MM.1S (cell line): ENCODE data around the gene KCNMA1.

Experiments used
- DNase-seq: peaks from one replicate; pipeline ENCODE4 v3.0.0-alpha.2; 2015
- H2AFZ ChIP-seq: fragments of 300-600 bp; sonication (generic); 2 replicates; pipeline ENCODE4 v1.6.0; 2016; ENCODE audit warnings: antibody characterized with exemption, low read length
- H3F3A ChIP-seq: fragments of 300-600 bp; sonication (generic); 2 replicates; pipeline ENCODE4 v1.6.1; 2016; ENCODE audit warnings: mild to moderate bottlenecking, antibody characterized with exemption, low read length, moderate library complexity, mixed read lengths; ENCODE audit not compliant: insufficient read depth
- H3K27ac ChIP-seq: fragments of 300-600 bp; sonication (generic); 2 replicates; pipeline ENCODE4 v1.5.1; 2016; ENCODE audit warnings: mild to moderate bottlenecking, low read length
- H3K27me3 ChIP-seq: fragments of 300-600 bp; sonication (generic); replicated peaks from 2 replicates; pipeline ENCODE4 v1.6.0; 2016; ENCODE audit warnings: low read length; ENCODE audit not compliant: insufficient read depth
- H3K36me3 ChIP-seq: fragments of 300-600 bp; sonication (generic); replicated peaks from 2 replicates; pipeline ENCODE4 v1.6.1; 2016; ENCODE audit warnings: mild to moderate bottlenecking, low read length, mixed read lengths; ENCODE audit not compliant: insufficient read depth
- H3K4me1 ChIP-seq: fragments of 300-600 bp; sonication (generic); 2 replicates; pipeline ENCODE4 v1.6.1; 2016; ENCODE audit warnings: low read length, mixed read lengths
- H3K4me2 ChIP-seq: fragments of 300-600 bp; sonication (generic); 2 replicates; pipeline ENCODE4 v1.6.0; 2016; ENCODE audit warnings: low read depth, low read length
- H3K4me3 ChIP-seq: fragments of 300-600 bp; sonication (generic); 2 replicates; pipeline ENCODE4 v1.5.1; 2016; ENCODE audit warnings: low read length, mixed read lengths
- H3K79me2 ChIP-seq: fragments of 300-600 bp; sonication (generic); 2 replicates; pipeline ENCODE4 v1.6.1; 2016; ENCODE audit warnings: mixed run types, low read length, mixed read lengths
- H3K9ac ChIP-seq: fragments of 300-600 bp; sonication (generic); 2 replicates; pipeline ENCODE4 v1.6.1; 2016; ENCODE audit warnings: low read length, mixed read lengths
- H3K9me2 ChIP-seq: fragments of 300-600 bp; sonication (generic); replicated peaks from 2 replicates; pipeline ENCODE4 v1.6.1; 2016; ENCODE audit warnings: mild to moderate bottlenecking, low read length, mixed read lengths; ENCODE audit not compliant: insufficient read depth
- H3K9me3 ChIP-seq: fragments of 300-600 bp; sonication (generic); replicated peaks from 2 replicates; pipeline ENCODE4 v1.6.1; 2016; ENCODE audit warnings: mild to moderate bottlenecking, low read length, mixed read lengths; ENCODE audit not compliant: insufficient read depth
- H4K20me1 ChIP-seq: fragments of 300-600 bp; sonication (generic); 2 replicates; pipeline ENCODE4 v1.6.1; 2016; ENCODE audit warnings: mild to moderate bottlenecking, low read length, moderate library complexity, mixed read lengths; ENCODE audit not compliant: insufficient read depth
- EZH2 ChIP-seq: fragments of 300-600 bp; sonication (generic); optimal IDR thresholded peaks from 2 replicates; pipeline ENCODE3; 2017; ENCODE audit warnings: low read depth, mild to moderate bottlenecking, antibody characterized with exemption, low read length, mixed read lengths
- EZH2phosphoT487 ChIP-seq: fragments of 300-600 bp; sonication (generic); IDR thresholded peaks from 2 replicates; pipeline ENCODE4 v1.6.1; 2018; ENCODE audit warnings: antibody characterized with exemption, low read length
- TF ChIP-seq, protein P1 (sequence below): fragments of 300-600 bp; sonication (generic); IDR thresholded peaks from 2 replicates; pipeline ENCODE4 v1.5.1; 2016; ENCODE audit warnings: antibody characterized with exemption, low read length, mixed read lengths

KCNMA1 gene

DNA sequence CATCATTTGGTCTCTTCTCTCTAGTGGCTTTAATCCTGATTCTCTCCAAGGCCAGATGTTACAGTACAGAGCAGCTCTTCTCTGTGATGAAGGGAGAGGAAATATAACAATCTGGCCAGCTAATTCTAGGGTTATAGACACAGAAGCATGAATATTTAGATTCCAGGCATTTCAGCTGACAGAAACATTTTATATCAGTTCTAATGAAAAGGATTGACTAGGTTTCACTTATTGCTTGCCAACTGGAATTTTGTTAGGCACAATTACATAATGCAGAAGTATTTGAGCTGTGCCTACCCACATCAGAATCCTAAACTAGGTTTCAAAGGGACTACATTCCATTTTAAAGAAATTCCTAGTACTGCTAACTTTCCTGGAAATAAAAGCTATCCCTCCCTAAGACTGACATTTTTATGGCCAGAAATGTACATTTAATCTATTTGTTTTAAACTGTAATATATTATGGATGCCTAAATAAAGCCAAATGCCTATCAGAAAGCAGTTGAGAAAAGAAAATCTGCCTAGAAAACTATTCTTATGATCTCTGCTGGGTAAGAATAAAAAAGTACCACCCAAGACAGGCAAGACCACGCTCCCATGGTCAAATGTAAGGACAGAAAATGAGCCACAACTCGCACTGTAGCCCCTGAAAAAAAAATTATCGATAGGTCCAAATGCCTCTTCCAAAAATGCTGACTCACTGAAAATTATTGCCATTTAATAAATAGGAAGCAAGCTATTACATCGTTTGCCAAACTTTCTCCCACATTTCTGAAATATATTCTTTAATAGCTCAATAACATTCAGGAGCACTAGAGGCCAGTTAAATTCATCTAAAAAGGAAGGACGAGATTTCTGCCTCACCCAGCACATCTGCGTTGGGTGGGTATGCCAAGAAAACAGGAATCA lies 498.1 kb downstream of the KCNMA1 start:
- H3K27ac ChIP-seq = no peak overlapping the region
- H3K9me3 ChIP-seq = no peaks in the 10 kb centered on the region
- TF ChIP-seq, protein P1, sequence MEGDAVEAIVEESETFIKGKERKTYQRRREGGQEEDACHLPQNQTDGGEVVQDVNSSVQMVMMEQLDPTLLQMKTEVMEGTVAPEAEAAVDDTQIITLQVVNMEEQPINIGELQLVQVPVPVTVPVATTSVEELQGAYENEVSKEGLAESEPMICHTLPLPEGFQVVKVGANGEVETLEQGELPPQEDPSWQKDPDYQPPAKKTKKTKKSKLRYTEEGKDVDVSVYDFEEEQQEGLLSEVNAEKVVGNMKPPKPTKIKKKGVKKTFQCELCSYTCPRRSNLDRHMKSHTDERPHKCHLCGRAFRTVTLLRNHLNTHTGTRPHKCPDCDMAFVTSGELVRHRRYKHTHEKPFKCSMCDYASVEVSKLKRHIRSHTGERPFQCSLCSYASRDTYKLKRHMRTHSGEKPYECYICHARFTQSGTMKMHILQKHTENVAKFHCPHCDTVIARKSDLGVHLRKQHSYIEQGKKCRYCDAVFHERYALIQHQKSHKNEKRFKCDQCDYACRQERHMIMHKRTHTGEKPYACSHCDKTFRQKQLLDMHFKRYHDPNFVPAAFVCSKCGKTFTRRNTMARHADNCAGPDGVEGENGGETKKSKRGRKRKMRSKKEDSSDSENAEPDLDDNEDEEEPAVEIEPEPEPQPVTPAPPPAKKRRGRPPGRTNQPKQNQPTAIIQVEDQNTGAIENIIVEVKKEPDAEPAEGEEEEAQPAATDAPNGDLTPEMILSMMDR = no peak
- TF ChIP-seq EZH2phosphoT487 = no peak
- TF ChIP-seq EZH2 = no peak
- DNase-seq = no peak
- H4K20me1 ChIP-seq = no peaks in the 10 kb centered on the region
- no peak overlapping the region for H3K4me3 ChIP-seq
- H2AFZ ChIP-seq = no peak overlapping the region
- no peak overlapping the region for H3K9ac ChIP-seq
- no peak overlapping the region for H3K4me2 ChIP-seq
- H3K9me2 ChIP-seq = no peaks in the 10 kb centered on the region
- no peaks in the 10 kb centered on the region for H3K27me3 ChIP-seq
- H3K4me1 ChIP-seq = no peaks in the 10 kb centered on the region
- H3K36me3 ChIP-seq = no peaks in the 10 kb centered on the region
- H3K79me2 ChIP-seq = no peaks in the 10 kb centered on the region
- no peaks in the 10 kb centered on the region for H3F3A ChIP-seq

- no peaks in the 10 kb centered on the region for H3K79me2 ChIP-seq
- H3K4me3 ChIP-seq = no peak overlapping the region
- H4K20me1 ChIP-seq = no peaks in the 10 kb centered on the region
- no peaks in the 10 kb centered on the region for H3K4me1 ChIP-seq
- H3K9me2 ChIP-seq = no peaks in the 10 kb centered on the region
- no peak overlapping the region for H2AFZ ChIP-seq
- H3K27me3 ChIP-seq = no peaks in the 10 kb centered on the region
- TF ChIP-seq, protein P1 = no peak
- TF ChIP-seq EZH2 = no peak
- no peak for TF ChIP-seq EZH2phosphoT487
- no peak overlapping the region for H3K27ac ChIP-seq
- H3F3A ChIP-seq = no peaks in the 10 kb centered on the region
- no peak for DNase-seq
- no peak overlapping the region for H3K9ac ChIP-seq
- no peaks in the 10 kb centered on the region for H3K36me3 ChIP-seq
- no peak overlapping the region for H3K4me2 ChIP-seq
- H3K9me3 ChIP-seq = no peaks in the 10 kb centered on the region
These were observed 499.1 kb downstream of the KCNMA1 start for GRCh38 chr10:77138541-77138940.

DNA sequence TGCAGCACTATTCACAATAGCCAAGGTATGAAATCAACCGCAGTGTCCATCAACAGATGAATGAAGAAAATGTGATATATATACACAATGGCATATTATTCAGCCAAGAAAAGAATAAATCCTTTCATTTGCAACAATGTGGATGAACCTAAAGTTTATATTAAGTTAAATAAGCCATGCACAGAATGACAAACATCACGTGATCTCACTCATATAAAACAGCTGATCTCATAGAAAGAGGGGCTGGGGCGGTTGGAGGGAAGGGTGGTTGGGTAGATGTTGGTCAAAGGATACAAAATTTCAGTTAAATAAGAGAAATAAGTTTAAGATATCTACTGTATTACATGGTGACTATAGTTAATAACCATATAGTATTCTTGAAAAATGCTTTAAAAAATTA lies 502.1 kb downstream of the KCNMA1 start:
- TF ChIP-seq, protein P1 = no peak
- no peak for TF ChIP-seq EZH2phosphoT487
- TF ChIP-seq EZH2 = no peak
- Histone ChIP-seq H2AFZ (no peak overlapping the region), H3K4me1 (no peaks in the 10 kb centered on the region), H3F3A (no peaks in the 10 kb centered on the region), H3K27ac (no peak overlapping the region), H3K79me2 (no peaks in the 10 kb centered on the region), H3K9ac (no peak overlapping the region), H3K4me2 (no peak overlapping the region), H3K36me3 (no peaks in the 10 kb centered on the region), H3K27me3 (no peaks in the 10 kb centered on the region), H3K4me3 (no peak overlapping the region), H3K9me2 (no peaks in the 10 kb centered on the region), H4K20me1 (no peaks in the 10 kb centered on the region), H3K9me3 (no peaks in the 10 kb centered on the region)
- no peak for DNase-seq
